Lung (tissue), 12 donors: ENCODE data around the gene LRPAP1. TPM values are rescaled to one million over a fixed set of nuclear protein-coding genes. Genes with fewer than 3 reads are reported as not detected.

Experiments
- ATAC-seq: fragments of 200-7000 bp; cut with Tn5 transposase; one replicate; pipeline ENCODE4 v1.9.1; 2020; ENCODE audit warnings: moderate number of reproducible peaks; ENCODE audit not compliant: insufficient read depth, low FRiP score
- DNase-seq, 3 donors: peaks; one replicate each; pipeline ENCODE4 v3.0.0-alpha.2; 2013 to 2017
- H3K27ac ChIP-seq, 2 donors: one replicate each; pipeline ENCODE4 v1.5.1; 2013; ENCODE audit warnings: mild to moderate bottlenecking in 2 of 2, moderate library complexity in 2 of 2, control low read depth in 1 of 2, inconsistent platforms in 1 of 2, low read depth in 1 of 2, low read length in 1 of 2
- H3K27me3 ChIP-seq, 3 donors: one replicate each; pipeline ENCODE4 v1.5.1; 2013; ENCODE audit warnings: low read length in 2 of 3; ENCODE audit not compliant: control insufficient read depth in 3 of 3, insufficient read depth in 3 of 3
- H3K36me3 ChIP-seq, 4 donors: one replicate each; pipeline ENCODE4 v1.5.1; 2013; ENCODE audit warnings: low read length in 4 of 4, mild to moderate bottlenecking in 1 of 4, moderate library complexity in 1 of 4; ENCODE audit not compliant: control insufficient read depth in 4 of 4, insufficient read depth in 4 of 4
- H3K4me1 ChIP-seq, 5 donors: one replicate each; pipeline ENCODE4 v1.5.1; 2013; ENCODE audit warnings: low read length in 5 of 5, mild to moderate bottlenecking in 2 of 5, moderate library complexity in 1 of 5; ENCODE audit not compliant: control insufficient read depth in 5 of 5, insufficient read depth in 5 of 5
- H3K4me3 ChIP-seq: one replicate; pipeline ENCODE4 v1.5.1; 2013; ENCODE audit warnings: mild to moderate bottlenecking, control low read depth, moderate library complexity
- H3K9ac ChIP-seq, 2 donors: one replicate each; pipeline ENCODE4 v1.5.1; 2013; ENCODE audit warnings: low read length in 2 of 2, control low read depth in 1 of 2; ENCODE audit not compliant: insufficient read depth in 1 of 2
- H3K9me3 ChIP-seq, 4 donors: one replicate each; pipeline ENCODE4 v1.5.1; 2013; ENCODE audit warnings: low read length in 3 of 4, mild to moderate bottlenecking in 1 of 4, moderate library complexity in 1 of 4; ENCODE audit not compliant: control insufficient read depth in 4 of 4, insufficient read depth in 3 of 4
- WGBS, 2 donors: extraction: QIAGEN DNeasy Blood & Tissue Kit; methylation state at CpG; one replicate each; pipeline ENCODE4 v1.1.7; 2013; 5-methylcytosine and 5-hydroxymethylcytosine counted together
- polyA plus RNA-seq, 2 donors: library from polyadenylated mRNA; stranded (reverse); fragments of 200-250 nt; gene quantifications; one replicate each; pipeline ENCODE4 v1.2.1, GENCODE V29; 2013
- total RNA-seq, 2 donors: library from RNA; depleted of rRNA in 1 of 2; stranded (reverse); fragments of >200 nt in 1 of 2; gene quantifications; one replicate each; pipeline ENCODE4 v1.2.1, GENCODE V29; 2014 to 2021
- TF ChIP-seq, protein P1 (sequence below): IDR thresholded peaks from 2 replicates; pipeline ENCODE4 v1.5.1; 2012; ENCODE audit warnings: mild to moderate bottlenecking; ENCODE audit errors: control extremely low read depth, extremely low read depth
- donor health status: control.
- donor health status: control.
- donor health status: Bipolar disorder and iron deficiency.
- donor health status: healthy.
- donor health status: DM: yes; HTN: yes; CAD: no.

The LRPAP1 gene
- total and polyA plus RNA-seq, 4 donors, result 46.1 to 289 (median 208) TPM

- Histone ChIP-seq H3K9ac (no peak overlapping the region), H3K4me1 (peaks cover 0 to 15% (median 0%) of the 10 kb centered on the region in 5 donors), H3K36me3 (peaks cover 1 to 42% (median 10%) of the 10 kb centered on the region in 4 donors), H3K27me3 (no peaks in the 10 kb centered on the region), H3K27ac (no peak overlapping the region), H3K4me3 (no peak overlapping the region), H3K9me3 (no peaks in the 10 kb centered on the region)
- WGBS, 2 donors, result 82 to 90% methylated on average over 39 of the region's 39 CpGs
- DNase-seq, result no peak
- TF ChIP-seq, protein P1, sequence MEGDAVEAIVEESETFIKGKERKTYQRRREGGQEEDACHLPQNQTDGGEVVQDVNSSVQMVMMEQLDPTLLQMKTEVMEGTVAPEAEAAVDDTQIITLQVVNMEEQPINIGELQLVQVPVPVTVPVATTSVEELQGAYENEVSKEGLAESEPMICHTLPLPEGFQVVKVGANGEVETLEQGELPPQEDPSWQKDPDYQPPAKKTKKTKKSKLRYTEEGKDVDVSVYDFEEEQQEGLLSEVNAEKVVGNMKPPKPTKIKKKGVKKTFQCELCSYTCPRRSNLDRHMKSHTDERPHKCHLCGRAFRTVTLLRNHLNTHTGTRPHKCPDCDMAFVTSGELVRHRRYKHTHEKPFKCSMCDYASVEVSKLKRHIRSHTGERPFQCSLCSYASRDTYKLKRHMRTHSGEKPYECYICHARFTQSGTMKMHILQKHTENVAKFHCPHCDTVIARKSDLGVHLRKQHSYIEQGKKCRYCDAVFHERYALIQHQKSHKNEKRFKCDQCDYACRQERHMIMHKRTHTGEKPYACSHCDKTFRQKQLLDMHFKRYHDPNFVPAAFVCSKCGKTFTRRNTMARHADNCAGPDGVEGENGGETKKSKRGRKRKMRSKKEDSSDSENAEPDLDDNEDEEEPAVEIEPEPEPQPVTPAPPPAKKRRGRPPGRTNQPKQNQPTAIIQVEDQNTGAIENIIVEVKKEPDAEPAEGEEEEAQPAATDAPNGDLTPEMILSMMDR, result no peak
- ATAC-seq, result no peak
These were observed 29.0 kb downstream of the LRPAP1 start for GRCh38 chr4:3502941-3503936.

GRCh38 chr4:3501825-3502425, 30.3 kb downstream of the LRPAP1 start:
- 89 to 94% methylated on average over 19 of the region's 19 CpGs for WGBS, 2 donors
- no peaks in the 10 kb centered on the region for H3K27me3 ChIP-seq
- no peak overlapping the region for H3K27ac ChIP-seq
- peaks cover 0 to 42% (median 9%) of the 10 kb centered on the region in 4 donors for H3K36me3 ChIP-seq
- DNase-seq (no peak), ATAC-seq (no peak)
- TF ChIP-seq, protein P1, result no peak
- no peak overlapping the region for H3K9ac ChIP-seq
- H3K4me1 ChIP-seq, result peaks cover 0 to 15% (median 0%) of the 10 kb centered on the region in 5 donors
- H3K4me3 ChIP-seq, result no peak overlapping the region
- H3K9me3 ChIP-seq, result no peaks in the 10 kb centered on the region

- Histone ChIP-seq H3K9ac (no peak overlapping the region), H3K36me3 (peaks cover 0 to 40% (median 7%) of the 10 kb centered on the region in 4 donors), H3K9me3 (no peaks in the 10 kb centered on the region), H3K27me3 (no peaks in the 10 kb centered on the region), H3K27ac (no peak overlapping the region), H3K4me1 (peaks cover 0 to 15% (median 0%) of the 10 kb centered on the region in 5 donors), H3K4me3 (no peak overlapping the region)
- TF ChIP-seq, protein P1, result no peak
- ATAC-seq (no peak), DNase-seq (no peak)
- WGBS, 2 donors, result 91 to 93% methylated on average over 24 of the region's 24 CpGs
These were observed 30.9 kb downstream of the LRPAP1 start for GRCh38 chr4:3501126-3501824.
